ENCODE data around the gene MCTP1.

MCTP1 gene

GRCh38 chr5:94761055-94761454 is 523.8 kb downstream of the MCTP1 start:
- DNase-seq = no peak
- Histone ChIP-seq H3K18ac (ENCODE audit: low read length) (no peak overlapping the region), H3K79me2 (ENCODE audit: control insufficient read depth, insufficient read depth, low read length) (no peaks in the 10 kb centered on the region)

GRCh38 chr5:94759961-94760360 is 524.9 kb downstream of the MCTP1 start:
- H3K79me2 ChIP-seq (ENCODE audit: control insufficient read depth, insufficient read depth, low read length) = no peaks in the 10 kb centered on the region
- no peak overlapping the region for H3K56ac ChIP-seq (ENCODE audit: low read length)
- no peak overlapping the region for H3K9ac ChIP-seq (ENCODE audit: low read length)
- H3K27ac ChIP-seq (ENCODE audit: low read depth, low read length) = no peak overlapping the region
- H3K18ac ChIP-seq (ENCODE audit: low read length) = no peak overlapping the region
- no peak overlapping the region for H4K5ac ChIP-seq (ENCODE audit: low read length)
- no peak overlapping the region for H3K23ac ChIP-seq (ENCODE audit: low read length)
- no peak overlapping the region for H2BK120ac ChIP-seq (ENCODE audit: low read depth, low read length)
- H3K4me1 ChIP-seq (ENCODE audit: control insufficient read depth, low read depth, low read length) = no peaks in the 10 kb centered on the region
- H2BK5ac ChIP-seq (ENCODE audit: low read length) = no peak overlapping the region
- no peak overlapping the region for H2BK15ac ChIP-seq (replicated peaks; ENCODE audit: low read depth)
- DNase-seq = no peak
- no peak overlapping the region for H3K4ac ChIP-seq (ENCODE audit: low read depth, low read length)
- WGBS (ENCODE audit: extremely low coverage, insufficient coverage, low lambda C conversion rate) = no CpG with 5 or more reads among the region's 1 CpG
- no peak overlapping the region for H3K4me3 ChIP-seq (ENCODE audit: low read length)
- H3K27me3 ChIP-seq (ENCODE audit: insufficient read depth, low read length, poor library complexity) = no peaks in the 10 kb centered on the region
- H3K4me2 ChIP-seq (ENCODE audit: low read length) = no peak overlapping the region
- no peaks in the 10 kb centered on the region for H3K79me1 ChIP-seq (ENCODE audit: low read length)
- H2AK5ac ChIP-seq (ENCODE audit: low read length) = no peak overlapping the region
- H4K8ac ChIP-seq (ENCODE audit: low read depth, low read length) = no peak overlapping the region
- no peaks in the 10 kb centered on the region for H3K36me3 ChIP-seq (ENCODE audit: control insufficient read depth, insufficient read depth, low read length)

More at GRCh38 chr5:94761055-94761454, 523.8 kb downstream of the MCTP1 start:
- Histone ChIP-seq H3K56ac (ENCODE audit: low read length) (no peak overlapping the region), H3K9ac (ENCODE audit: low read length) (no peak overlapping the region), H3K4me1 (ENCODE audit: control insufficient read depth, low read depth, low read length) (no peaks in the 10 kb centered on the region), H3K79me1 (ENCODE audit: low read length) (no peaks in the 10 kb centered on the region), H3K4ac (ENCODE audit: low read depth, low read length) (no peak overlapping the region), H3K4me3 (ENCODE audit: low read length) (no peak overlapping the region), H4K8ac (ENCODE audit: low read depth, low read length) (no peak overlapping the region), H3K23ac (ENCODE audit: low read length) (no peak overlapping the region), H2AK5ac (ENCODE audit: low read length) (no peak overlapping the region), H2BK15ac (replicated peaks; ENCODE audit: low read depth) (no peak overlapping the region), H3K4me2 (ENCODE audit: low read length) (no peak overlapping the region), H4K5ac (ENCODE audit: low read length) (no peak overlapping the region), H2BK5ac (ENCODE audit: low read length) (no peak overlapping the region), H3K36me3 (ENCODE audit: control insufficient read depth, insufficient read depth, low read length) (no peaks in the 10 kb centered on the region), H2BK120ac (ENCODE audit: low read depth, low read length) (no peak overlapping the region), H3K27me3 (ENCODE audit: insufficient read depth, low read length, poor library complexity) (no peaks in the 10 kb centered on the region), H3K27ac (ENCODE audit: low read depth, low read length) (no peak overlapping the region)
- WGBS (ENCODE audit: extremely low coverage, insufficient coverage, low lambda C conversion rate) = no CpG with 5 or more reads among the region's 1 CpG

GRCh38 chr5:94759022-94759421 is 525.9 kb downstream of the MCTP1 start:
- Histone ChIP-seq H3K4me3 (ENCODE audit: low read length) (no peak overlapping the region), H3K4me1 (ENCODE audit: control insufficient read depth, low read depth, low read length) (no peaks in the 10 kb centered on the region), H3K23ac (ENCODE audit: low read length) (no peak overlapping the region), H3K79me2 (ENCODE audit: control insufficient read depth, insufficient read depth, low read length) (no peaks in the 10 kb centered on the region), H2BK15ac (replicated peaks; ENCODE audit: low read depth) (no peak overlapping the region), H3K4ac (ENCODE audit: low read depth, low read length) (no peak overlapping the region), H3K4me2 (ENCODE audit: low read length) (no peak overlapping the region), H3K36me3 (ENCODE audit: control insufficient read depth, insufficient read depth, low read length) (no peaks in the 10 kb centered on the region), H2BK120ac (ENCODE audit: low read depth, low read length) (no peak overlapping the region), H3K27ac (ENCODE audit: low read depth, low read length) (no peak overlapping the region), H3K27me3 (ENCODE audit: insufficient read depth, low read length, poor library complexity) (no peaks in the 10 kb centered on the region), H2AK5ac (ENCODE audit: low read length) (no peak overlapping the region), H4K5ac (ENCODE audit: low read length) (no peak overlapping the region), H4K8ac (ENCODE audit: low read depth, low read length) (no peak overlapping the region), H2BK5ac (ENCODE audit: low read length) (no peak overlapping the region), H3K18ac (ENCODE audit: low read length) (no peak overlapping the region), H3K9ac (ENCODE audit: low read length) (no peak overlapping the region), H3K56ac (ENCODE audit: low read length) (no peak overlapping the region), H3K79me1 (ENCODE audit: low read length) (no peaks in the 10 kb centered on the region)
- WGBS (ENCODE audit: extremely low coverage, insufficient coverage, low lambda C conversion rate) = no CpG with 5 or more reads among the region's 3 CpGs
- no peak for DNase-seq

GRCh38 chr5:94754824-94755223 is 530.1 kb downstream of the MCTP1 start:
- H4K5ac ChIP-seq (ENCODE audit: low read length) = no peak overlapping the region
- no peak for DNase-seq
- H3K18ac ChIP-seq (ENCODE audit: low read length) = no peak overlapping the region
- H3K4me3 ChIP-seq (ENCODE audit: low read length) = no peak overlapping the region
- H3K27ac ChIP-seq (ENCODE audit: low read depth, low read length) = no peak overlapping the region
- no peak overlapping the region for H2BK15ac ChIP-seq (replicated peaks; ENCODE audit: low read depth)
- no peak overlapping the region for H3K4me2 ChIP-seq (ENCODE audit: low read length)
- H3K36me3 ChIP-seq (ENCODE audit: control insufficient read depth, insufficient read depth, low read length) = no peaks in the 10 kb centered on the region
- no peaks in the 10 kb centered on the region for H3K4me1 ChIP-seq (ENCODE audit: control insufficient read depth, low read depth, low read length)
- H3K9ac ChIP-seq (ENCODE audit: low read length) = no peak overlapping the region
- no peak overlapping the region for H3K56ac ChIP-seq (ENCODE audit: low read length)
- no peak overlapping the region for H3K4ac ChIP-seq (ENCODE audit: low read depth, low read length)
- H3K27me3 ChIP-seq (ENCODE audit: insufficient read depth, low read length, poor library complexity) = no peaks in the 10 kb centered on the region
- H3K23ac ChIP-seq (ENCODE audit: low read length) = no peak overlapping the region
- no peak overlapping the region for H2BK5ac ChIP-seq (ENCODE audit: low read length)
- no CpG with 5 or more reads among the region's 5 CpGs for WGBS (ENCODE audit: extremely low coverage, insufficient coverage, low lambda C conversion rate)
- H2BK120ac ChIP-seq (ENCODE audit: low read depth, low read length) = no peak overlapping the region
- no peaks in the 10 kb centered on the region for H3K79me2 ChIP-seq (ENCODE audit: control insufficient read depth, insufficient read depth, low read length)
- H2AK5ac ChIP-seq (ENCODE audit: low read length) = no peak overlapping the region
- H3K79me1 ChIP-seq (ENCODE audit: low read length) = no peaks in the 10 kb centered on the region
- no peak overlapping the region for H4K8ac ChIP-seq (ENCODE audit: low read depth, low read length)

- H3K4me1 ChIP-seq (ENCODE audit: control insufficient read depth, low read depth, low read length) = no peaks in the 10 kb centered on the region
- no peak overlapping the region for H4K5ac ChIP-seq (ENCODE audit: low read length)
- H3K36me3 ChIP-seq (ENCODE audit: control insufficient read depth, insufficient read depth, low read length) = no peaks in the 10 kb centered on the region
- no peak overlapping the region for H4K8ac ChIP-seq (ENCODE audit: low read depth, low read length)
- WGBS (ENCODE audit: extremely low coverage, insufficient coverage, low lambda C conversion rate) = no CpG with 5 or more reads among the region's 9 CpGs
- H3K23ac ChIP-seq (ENCODE audit: low read length) = no peak overlapping the region
- H2AK5ac ChIP-seq (ENCODE audit: low read length) = no peak overlapping the region
- no peaks in the 10 kb centered on the region for H3K27me3 ChIP-seq (ENCODE audit: insufficient read depth, low read length, poor library complexity)
- no peaks in the 10 kb centered on the region for H3K79me2 ChIP-seq (ENCODE audit: control insufficient read depth, insufficient read depth, low read length)
- no peak overlapping the region for H3K9ac ChIP-seq (ENCODE audit: low read length)
- DNase-seq = no peak
- H3K56ac ChIP-seq (ENCODE audit: low read length) = no peak overlapping the region
- no peak overlapping the region for H2BK15ac ChIP-seq (replicated peaks; ENCODE audit: low read depth)
- no peak overlapping the region for H3K18ac ChIP-seq (ENCODE audit: low read length)
- no peak overlapping the region for H2BK120ac ChIP-seq (ENCODE audit: low read depth, low read length)
- H2BK5ac ChIP-seq (ENCODE audit: low read length) = no peak overlapping the region
- H3K4ac ChIP-seq (ENCODE audit: low read depth, low read length) = no peak overlapping the region
- H3K27ac ChIP-seq (ENCODE audit: low read depth, low read length) = no peak overlapping the region
- H3K4me3 ChIP-seq (ENCODE audit: low read length) = no peak overlapping the region
- H3K4me2 ChIP-seq (ENCODE audit: low read length) = no peak overlapping the region
- H3K79me1 ChIP-seq (ENCODE audit: low read length) = no peaks in the 10 kb centered on the region
Observed at GRCh38 chr5:94751460-94751859, 533.4 kb downstream of the MCTP1 start.

- no peak for DNase-seq
- Histone ChIP-seq H3K18ac (ENCODE audit: low read length) (no peak overlapping the region), H3K79me1 (ENCODE audit: low read length) (no peaks in the 10 kb centered on the region), H3K4me3 (ENCODE audit: low read length) (no peak overlapping the region), H4K5ac (ENCODE audit: low read length) (no peak overlapping the region), H3K27me3 (ENCODE audit: insufficient read depth, low read length, poor library complexity) (no peaks in the 10 kb centered on the region), H3K4ac (ENCODE audit: low read depth, low read length) (no peak overlapping the region), H2AK5ac (ENCODE audit: low read length) (no peak overlapping the region), H3K79me2 (ENCODE audit: control insufficient read depth, insufficient read depth, low read length) (no peaks in the 10 kb centered on the region), H3K23ac (ENCODE audit: low read length) (no peak overlapping the region), H3K36me3 (ENCODE audit: control insufficient read depth, insufficient read depth, low read length) (no peaks in the 10 kb centered on the region), H3K4me1 (ENCODE audit: control insufficient read depth, low read depth, low read length) (no peaks in the 10 kb centered on the region), H3K4me2 (ENCODE audit: low read length) (no peak overlapping the region), H3K56ac (ENCODE audit: low read length) (no peak overlapping the region), H2BK120ac (ENCODE audit: low read depth, low read length) (no peak overlapping the region), H2BK5ac (ENCODE audit: low read length) (no peak overlapping the region), H2BK15ac (replicated peaks; ENCODE audit: low read depth) (no peak overlapping the region), H4K8ac (ENCODE audit: low read depth, low read length) (no peak overlapping the region), H3K9ac (ENCODE audit: low read length) (no peak overlapping the region), H3K27ac (ENCODE audit: low read depth, low read length) (no peak overlapping the region)
- no CpG with 5 or more reads among the region's 4 CpGs for WGBS (ENCODE audit: extremely low coverage, insufficient coverage, low lambda C conversion rate)
Observed at GRCh38 chr5:94750681-94751080, 534.2 kb downstream of the MCTP1 start.

Measured in mesendoderm (in vitro differentiated cells).